Endothelial cell of umbilical vein (primary cell): ENCODE measurements around the gene ATAD1.
"Not testable (repeated sequence)": the region's sequence is repeated elsewhere in the genome, so short reads cannot be mapped to it uniquely, and the experiment has no call there.

Source experiments
- EZH2 ChIP-seq: IDR thresholded peaks from 2 replicates; pipeline ENCODE4 v1.6.1; 2012; ENCODE audit warnings: borderline replicate concordance, low read depth, mild to moderate bottlenecking, moderate library complexity, low read length, inconsistent platforms; ENCODE audit not compliant: severe bottlenecking
- JUN ChIP-seq: IDR thresholded peaks from 2 replicates; pipeline ENCODE4 v1.6.1; 2011; ENCODE audit warnings: borderline replicate concordance, low read depth; ENCODE audit not compliant: insufficient read length, insufficient read depth
- MYC ChIP-seq: IDR thresholded peaks from one replicate; pipeline ENCODE4 v1.6.1; 2011; ENCODE audit warnings: mild to moderate bottlenecking, low read depth, low read length
- POLR2A ChIP-seq: IDR thresholded peaks from 2 replicates; pipeline ENCODE4 v1.6.1; 2012; ENCODE audit warnings: low read depth, mild to moderate bottlenecking, control low read depth, low read length
- POLR2AphosphoS5 ChIP-seq: IDR thresholded peaks from 2 replicates; pipeline ENCODE4 v1.6.1; 2012; ENCODE audit warnings: low read depth, mild to moderate bottlenecking, control low read depth, low read length, moderate library complexity; ENCODE audit not compliant: insufficient read depth
- TF ChIP-seq, protein P1 (sequence below), 2 donors: IDR thresholded peaks; 1 replicate in 1 of 2; 2 replicates in 1 of 2; pipeline ENCODE4 v1.5.1; 2011; ENCODE audit warnings: low read length in 2 of 2, mild to moderate bottlenecking in 2 of 2, moderate library complexity in 2 of 2, control low read depth in 1 of 2, inconsistent platforms in 1 of 2, low read depth in 1 of 2; ENCODE audit not compliant: insufficient read depth in 1 of 2; ENCODE audit errors: extremely low read depth in 1 of 2
- TF ChIP-seq, protein P2 (sequence below): IDR thresholded peaks from 2 replicates; pipeline ENCODE4 v1.6.1; 2011; ENCODE audit not compliant: insufficient read depth, insufficient read length

DNA sequence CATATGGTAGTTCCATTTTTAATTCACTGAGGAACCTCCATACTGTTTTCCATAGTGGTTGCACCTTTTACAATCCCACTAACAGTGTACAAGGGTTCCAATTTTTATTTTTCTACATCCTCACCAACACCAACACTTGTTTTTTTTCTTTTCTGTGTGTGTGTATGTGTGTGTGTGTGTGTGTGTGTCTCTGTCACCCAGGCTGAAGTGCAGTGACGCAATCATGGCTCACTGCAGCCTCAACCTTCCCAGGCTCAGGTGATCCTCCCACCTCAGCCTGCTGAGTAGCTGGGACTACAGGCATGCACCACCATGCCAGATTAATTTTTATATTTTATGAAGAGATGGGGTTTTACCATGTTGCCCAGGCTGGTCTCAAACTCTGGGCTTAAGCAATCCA lies 79.8 kb downstream of the ATAD1 start:
- TF ChIP-seq, protein P1, sequence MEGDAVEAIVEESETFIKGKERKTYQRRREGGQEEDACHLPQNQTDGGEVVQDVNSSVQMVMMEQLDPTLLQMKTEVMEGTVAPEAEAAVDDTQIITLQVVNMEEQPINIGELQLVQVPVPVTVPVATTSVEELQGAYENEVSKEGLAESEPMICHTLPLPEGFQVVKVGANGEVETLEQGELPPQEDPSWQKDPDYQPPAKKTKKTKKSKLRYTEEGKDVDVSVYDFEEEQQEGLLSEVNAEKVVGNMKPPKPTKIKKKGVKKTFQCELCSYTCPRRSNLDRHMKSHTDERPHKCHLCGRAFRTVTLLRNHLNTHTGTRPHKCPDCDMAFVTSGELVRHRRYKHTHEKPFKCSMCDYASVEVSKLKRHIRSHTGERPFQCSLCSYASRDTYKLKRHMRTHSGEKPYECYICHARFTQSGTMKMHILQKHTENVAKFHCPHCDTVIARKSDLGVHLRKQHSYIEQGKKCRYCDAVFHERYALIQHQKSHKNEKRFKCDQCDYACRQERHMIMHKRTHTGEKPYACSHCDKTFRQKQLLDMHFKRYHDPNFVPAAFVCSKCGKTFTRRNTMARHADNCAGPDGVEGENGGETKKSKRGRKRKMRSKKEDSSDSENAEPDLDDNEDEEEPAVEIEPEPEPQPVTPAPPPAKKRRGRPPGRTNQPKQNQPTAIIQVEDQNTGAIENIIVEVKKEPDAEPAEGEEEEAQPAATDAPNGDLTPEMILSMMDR (IDR thresholded peaks at IDR 0.05; ENCODE audit: extremely low read depth in 1 of 2, insufficient read depth in 1 of 2, low read depth in 1 of 2, low read length in 2 of 2), result not testable (repeated sequence)
- not testable (repeated sequence) for TF ChIP-seq JUN, EZH2, POLR2A, POLR2AphosphoS5, MYC
- TF ChIP-seq, protein P2, sequence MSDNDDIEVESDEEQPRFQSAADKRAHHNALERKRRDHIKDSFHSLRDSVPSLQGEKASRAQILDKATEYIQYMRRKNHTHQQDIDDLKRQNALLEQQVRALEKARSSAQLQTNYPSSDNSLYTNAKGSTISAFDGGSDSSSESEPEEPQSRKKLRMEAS, result not testable (repeated sequence)
